H9 (cell line): ENCODE measurements around the gene CCDC88A. TPM values are rescaled to one million over a fixed set of nuclear protein-coding genes. Genes with fewer than 3 reads are reported as not detected.
"Not testable (repeated sequence)": the region's sequence is repeated elsewhere in the genome, so short reads cannot be mapped to it uniquely, and the experiment has no call there.

ENCODE experiments used
- DNase-seq: peaks from one replicate; pipeline ENCODE4 v3.0.0-alpha.2; 2017
- H2AFZ ChIP-seq: one replicate; pipeline ENCODE4 v1.6.1; 2013; ENCODE audit warnings: mild to moderate bottlenecking, low read length, control low read depth, moderate library complexity
- H2AK5ac ChIP-seq: 2 replicates; pipeline ENCODE4 v1.6.1; 2013; ENCODE audit warnings: low read length, control low read depth, mixed read lengths; ENCODE audit not compliant: insufficient read length
- H2BK120ac ChIP-seq: one replicate; pipeline ENCODE4 v1.6.1; 2013; ENCODE audit warnings: low read depth, mild to moderate bottlenecking, low read length, control low read depth, inconsistent platforms; ENCODE audit not compliant: poor library complexity, severe bottlenecking
- H2BK12ac ChIP-seq: 2 replicates; pipeline ENCODE4 v1.6.1; 2013; ENCODE audit warnings: low read length, control low read depth, mixed read lengths, low read depth; ENCODE audit not compliant: insufficient read length
- H2BK15ac ChIP-seq: 2 replicates; pipeline ENCODE4 v1.6.1; 2013; ENCODE audit warnings: low read depth, low read length, control low read depth
- H2BK20ac ChIP-seq: one replicate; pipeline ENCODE4 v1.6.1; 2013; ENCODE audit warnings: low read depth, mild to moderate bottlenecking, low read length, control low read depth, inconsistent platforms; ENCODE audit not compliant: poor library complexity, severe bottlenecking
- H2BK5ac ChIP-seq: 2 replicates; pipeline ENCODE4 v1.6.1; 2013; ENCODE audit warnings: low read length, control low read depth, mixed read lengths; ENCODE audit not compliant: insufficient read length
- H3K14ac ChIP-seq: 2 replicates; pipeline ENCODE4 v1.6.1; 2013; ENCODE audit warnings: low read length, control low read depth; ENCODE audit not compliant: insufficient read depth
- H3K18ac ChIP-seq: 2 replicates; pipeline ENCODE4 v1.6.1; 2013; ENCODE audit warnings: low read depth, mild to moderate bottlenecking, mixed read lengths, low read length, control low read depth; ENCODE audit not compliant: insufficient read length
- H3K23ac ChIP-seq: 2 replicates; pipeline ENCODE4 v1.6.1; 2013; ENCODE audit warnings: low read length, control low read depth, mixed read lengths, low read depth; ENCODE audit not compliant: insufficient read length
- H3K23me2 ChIP-seq: 2 replicates; pipeline ENCODE4 v1.6.1; 2013; ENCODE audit warnings: low read depth, mild to moderate bottlenecking, mixed read lengths, low read length, control low read depth; ENCODE audit not compliant: insufficient read length, poor library complexity, severe bottlenecking
- H3K27ac ChIP-seq: 2 replicates; pipeline ENCODE4 v1.5.1; 2013; ENCODE audit warnings: low read length, control low read depth, mixed read lengths, low read depth; ENCODE audit not compliant: insufficient read length
- H3K27me3 ChIP-seq: 2 replicates; pipeline ENCODE4 v1.6.1; 2013; ENCODE audit warnings: low read length, control low read depth, inconsistent platforms; ENCODE audit not compliant: insufficient read depth
- H3K4ac ChIP-seq: 2 replicates; pipeline ENCODE4 v1.6.1; 2013; ENCODE audit warnings: low read depth, mild to moderate bottlenecking, control low read depth, inconsistent platforms, low read length, moderate library complexity
- H3K4me1 ChIP-seq: 2 replicates; pipeline ENCODE4 v1.6.1; 2013; ENCODE audit warnings: low read length, control low read depth, inconsistent platforms; ENCODE audit not compliant: insufficient read depth
- H3K4me2 ChIP-seq: 2 replicates; pipeline ENCODE4 v1.6.1; 2013; ENCODE audit warnings: low read length, control low read depth, mixed read lengths; ENCODE audit not compliant: insufficient read length, insufficient read depth
- H3K56ac ChIP-seq: 2 replicates; pipeline ENCODE4 v1.6.1; 2013; ENCODE audit warnings: low read depth, mild to moderate bottlenecking, mixed read lengths, low read length, control low read depth; ENCODE audit not compliant: insufficient read length
- H3K79me1 ChIP-seq: 2 replicates; pipeline ENCODE4 v1.6.1; 2013; ENCODE audit warnings: low read depth, mild to moderate bottlenecking, moderate library complexity, low read length, control low read depth, inconsistent platforms; ENCODE audit not compliant: insufficient read depth, poor library complexity, severe bottlenecking
- H3K79me2 ChIP-seq: 2 replicates; pipeline ENCODE4 v1.6.1; 2013; ENCODE audit warnings: low read length, control low read depth, inconsistent platforms; ENCODE audit not compliant: insufficient read depth
- H3K9ac ChIP-seq: 2 replicates; pipeline ENCODE4 v1.6.1; 2013; ENCODE audit warnings: low read length, control low read depth, mixed read lengths; ENCODE audit not compliant: insufficient read length; ENCODE audit errors: extremely low read depth
- H3K9me3 ChIP-seq: one replicate; pipeline ENCODE4 v1.6.1; 2013; ENCODE audit warnings: low read depth, low read length, inconsistent platforms; ENCODE audit not compliant: control insufficient read depth
- H3T11ph ChIP-seq: one replicate; pipeline ENCODE4 v1.6.1; 2013; ENCODE audit warnings: mild to moderate bottlenecking, low read length, control low read depth, inconsistent platforms
- H4K20me1 ChIP-seq: one replicate; pipeline ENCODE4 v1.6.1; 2013; ENCODE audit not compliant: control insufficient read depth, insufficient read length, insufficient read depth
- H4K5ac ChIP-seq: 2 replicates; pipeline ENCODE4 v1.6.1; 2013; ENCODE audit warnings: low read depth, mild to moderate bottlenecking, mixed read lengths, low read length, control low read depth; ENCODE audit not compliant: insufficient read length
- H4K8ac ChIP-seq: replicated peaks from 2 replicates; pipeline ENCODE4 v1.6.1; 2013; ENCODE audit warnings: low read length, control low read depth, mixed read lengths, low read depth; ENCODE audit not compliant: insufficient read length
- H4K91ac ChIP-seq: 2 replicates; pipeline ENCODE4 v1.6.1; 2013; ENCODE audit warnings: low read depth, mild to moderate bottlenecking, moderate library complexity, mixed read lengths, low read length, control low read depth; ENCODE audit not compliant: insufficient read length
- H3K27ac Mint-ChIP-seq, 3 experiments: 2 replicates in 2 of 3; 3 replicates in 1 of 3; pipeline ENCODE4 v1.8.0; 2020 to 2021; ENCODE audit warnings: mixed read lengths in 3 of 3, mild to moderate bottlenecking in 1 of 3, moderate library complexity in 1 of 3
- H3K27me3 Mint-ChIP-seq: 2 replicates; pipeline ENCODE4 v1.8.0; 2021; ENCODE audit warnings: low read depth, mild to moderate bottlenecking, moderate library complexity, mixed read lengths
- H3K36me3 Mint-ChIP-seq, 3 experiments: 2 replicates in 2 of 3; 3 replicates in 1 of 3; pipeline ENCODE4 v1.8.0; 2020 to 2021; ENCODE audit warnings: low read depth in 3 of 3, mixed read lengths in 3 of 3; ENCODE audit not compliant: insufficient read depth in 1 of 3
- H3K4me1 Mint-ChIP-seq, 2 experiments: 2 replicates each; pipeline ENCODE4 v1.8.0; 2020; ENCODE audit warnings: mixed read lengths in 2 of 2
- H3K4me3 Mint-ChIP-seq, 2 experiments: 2 replicates in 1 of 2; 3 replicates in 1 of 2; pipeline ENCODE4 v1.8.0; 2020 to 2021; ENCODE audit warnings: mild to moderate bottlenecking in 2 of 2, mixed read lengths in 2 of 2, moderate library complexity in 1 of 2
- H3K9me3 Mint-ChIP-seq, 2 experiments: 2 replicates in 1 of 2; 3 replicates in 1 of 2; pipeline ENCODE4 v1.8.0; 2020; ENCODE audit warnings: mild to moderate bottlenecking in 2 of 2, mixed read lengths in 2 of 2, moderate library complexity in 1 of 2
- WGBS: extraction: QIAGEN DNeasy Blood & Tissue Kit; methylation state at CpG from one replicate; pipeline ENCODE4 v1.1.7; 2013; ENCODE audit warnings: missing lambda C conversion rate, low lambda C conversion rate, mixed read lengths; ENCODE audit not compliant: insufficient read length; ENCODE audit errors: extremely low coverage; 5-methylcytosine and 5-hydroxymethylcytosine counted together
- total RNA-seq: library from RNA; stranded (reverse); gene quantifications from 2 replicates; pipeline ENCODE4 v1.2.1, GENCODE V29; 2021

Gene CCDC88A
- total RNA-seq, 1 experiment from 2014 or later: 91.8 TPM

GRCh38 chr2:55442045-55442760, 22.5 kb upstream of the CCDC88A start:
- not testable (repeated sequence) for H3K4ac ChIP-seq, H2BK15ac ChIP-seq, H2BK5ac ChIP-seq, H3K27me3 ChIP-seq, H3K23ac ChIP-seq, H3K4me3 Mint-ChIP-seq, H4K20me1 ChIP-seq, H3K56ac ChIP-seq, H3K14ac ChIP-seq, H2BK120ac ChIP-seq, H3K18ac ChIP-seq, DNase-seq, H4K91ac ChIP-seq, H2BK12ac ChIP-seq, H3K27me3 Mint-ChIP-seq, H3K79me2 ChIP-seq, H3K4me2 ChIP-seq, H3K9me3 ChIP-seq, H2AK5ac ChIP-seq, H2BK20ac ChIP-seq, H3K79me1 ChIP-seq, H3K9ac ChIP-seq, H3K23me2 ChIP-seq, H3K27ac Mint-ChIP-seq, H2AFZ ChIP-seq, H3K4me1 ChIP-seq, H3T11ph ChIP-seq, H4K5ac ChIP-seq, H4K8ac ChIP-seq, H3K4me1 Mint-ChIP-seq, H3K27ac ChIP-seq
- WGBS: no CpG with 5 or more reads among the region's 29 CpGs
- Mint-ChIP-seq H3K9me3 (peaks cover 16 to 20% of the 10 kb centered on the region in 2 experiments), H3K36me3 (peaks cover 8 to 12% (median 11%) of the 10 kb centered on the region in 3 experiments)
